H1 (cell line): ENCODE data around the gene UQCC3. TPM values are rescaled to one million over a fixed set of nuclear protein-coding genes. Genes with fewer than 3 reads are reported as not detected.

ENCODE experiments used
- CTCF ChIA-PET: fragments of 300-600 bp; sonication (Branson Sonifier 250); formaldehyde crosslinking; loops from one replicate; lab custom pipeline; 2021; ENCODE audit not compliant: partially characterized antibody; lab: Charles Lee
- POLR2A ChIA-PET: fragments of 300-600 bp; sonication (Branson Sonifier 250); formaldehyde crosslinking; loops from one replicate; lab custom pipeline; 2021; ENCODE audit warnings: inconsistent platforms; ENCODE audit not compliant: partially characterized antibody; lab: Charles Lee
- DNase-seq, 2 experiments: peaks; one replicate each; pipeline versions ENCODE4 v3.0.0 to v3.0.0-alpha.2; 2010 to 2022; ENCODE audit warnings: low spot score in 2 of 2, low read depth in 1 of 2, mixed read lengths in 1 of 2
- FAIRE-seq: peaks from 2 replicates; lab custom pipeline; 2011; peaks lifted over from hg19 to GRCh38; lab: Jason Lieb, UNC
- H2AFZ ChIP-seq: 2 replicates; pipeline ENCODE4 v1.8.1; 2012; ENCODE audit warnings: low read length, inconsistent platforms
- H2AK5ac ChIP-seq: 2 replicates; pipeline ENCODE4 v1.6.1; 2013; ENCODE audit warnings: low read depth, low read length
- H2BK120ac ChIP-seq: replicated peaks from 2 replicates; pipeline ENCODE3; 2013; ENCODE audit warnings: low read depth, low read length, inconsistent platforms
- H2BK12ac ChIP-seq: 2 replicates; pipeline ENCODE4 v1.6.1; 2013; ENCODE audit warnings: low read depth, low read length
- H2BK15ac ChIP-seq: 2 replicates; pipeline ENCODE4 v1.6.1; 2013; ENCODE audit warnings: low read length
- H2BK20ac ChIP-seq: 2 replicates; pipeline ENCODE4 v1.6.1; 2013; ENCODE audit warnings: low read length
- H2BK5ac ChIP-seq: 2 replicates; pipeline ENCODE4 v1.6.1; 2013; ENCODE audit warnings: low read depth, low read length
- H3K14ac ChIP-seq: 2 replicates; pipeline ENCODE4 v1.6.1; 2013; ENCODE audit warnings: inconsistent platforms; ENCODE audit not compliant: insufficient read length
- H3K18ac ChIP-seq: 2 replicates; pipeline ENCODE4 v1.6.1; 2013; ENCODE audit warnings: low read length; ENCODE audit errors: extremely low read depth
- H3K23ac ChIP-seq: 2 replicates; pipeline ENCODE4 v1.6.1; 2013; ENCODE audit warnings: inconsistent platforms; ENCODE audit not compliant: insufficient read length
- H3K23me2 ChIP-seq: 2 replicates; pipeline ENCODE4 v1.6.1; 2013; ENCODE audit warnings: low read depth, low read length
- H3K27ac ChIP-seq: 2 replicates; pipeline ENCODE4 v1.6.1; 2011; ENCODE audit warnings: low read depth, low read length, inconsistent platforms
- H3K27me3 ChIP-seq, 4 experiments: replicated peaks in 1 of 4; 1 replicate in 1 of 4; 2 replicates in 3 of 4; pipeline versions ENCODE4 v1.6.1 to v1.8.1; 2011 to 2013; ENCODE audit warnings: low read length in 3 of 4, mild to moderate bottlenecking in 3 of 4, inconsistent platforms in 2 of 4, mixed read lengths in 2 of 4, moderate library complexity in 1 of 4; ENCODE audit not compliant: control insufficient read depth in 3 of 4, insufficient read depth in 3 of 4; ENCODE audit errors: extremely low read depth in 1 of 4
- H3K36me3 ChIP-seq, 4 experiments: 2 replicates each; pipeline versions ENCODE4 v1.6.1 to v1.8.1; 2011 to 2013; ENCODE audit warnings: mild to moderate bottlenecking in 4 of 4, low read length in 3 of 4, moderate library complexity in 2 of 4, control low read depth in 1 of 4, inconsistent platforms in 1 of 4; ENCODE audit not compliant: insufficient read depth in 4 of 4, control insufficient read depth in 2 of 4
- H3K4ac ChIP-seq: replicated peaks from 2 replicates; pipeline ENCODE3; 2013; ENCODE audit warnings: low read length, low read depth, mixed read lengths, inconsistent platforms; ENCODE audit not compliant: insufficient read length
- H3K4me1 ChIP-seq, 4 experiments: replicated peaks in 1 of 4; 1 replicate in 1 of 4; 2 replicates in 3 of 4; pipeline versions ENCODE4 v1.6.1 to v1.8.1; 2011 to 2013; ENCODE audit warnings: low read length in 3 of 4, inconsistent platforms in 2 of 4, mixed read lengths in 1 of 4; ENCODE audit not compliant: insufficient read depth in 4 of 4, control insufficient read depth in 3 of 4
- H3K4me2 ChIP-seq, 2 experiments: 2 replicates each; pipeline versions ENCODE4 v1.6.1 to v1.8.1; 2011 to 2013; ENCODE audit warnings: low read depth in 2 of 2, low read length in 2 of 2, control low read depth in 1 of 2, inconsistent platforms in 1 of 2, mild to moderate bottlenecking in 1 of 2; ENCODE audit not compliant: insufficient read depth in 1 of 2
- H3K4me3 ChIP-seq, 4 experiments: fragments of 200-600, 300-600 bp in 1 of 4; sonication (generic), shearing (Covaris generic), sonication (Bioruptor Twin) in 1 of 4; 2 replicates each; pipeline versions ENCODE4 v1.5.1 to v1.8.1; 2011 to 2016; ENCODE audit warnings: low read length in 4 of 4, low read depth in 3 of 4, control low read depth in 2 of 4, inconsistent platforms in 2 of 4, mild to moderate bottlenecking in 2 of 4, mixed read lengths in 1 of 4, moderate library complexity in 1 of 4; ENCODE audit not compliant: insufficient read depth in 2 of 4; ENCODE audit errors: extremely low read depth in 1 of 4
- H3K56ac ChIP-seq: replicated peaks from 2 replicates; pipeline ENCODE3; 2013; ENCODE audit warnings: low read depth, mild to moderate bottlenecking, mixed read lengths, low read length, inconsistent platforms; ENCODE audit not compliant: insufficient read length
- H3K79me1 ChIP-seq: 2 replicates; pipeline ENCODE4 v1.6.1; 2013; ENCODE audit warnings: low read depth, low read length, control low read depth
- H3K79me2 ChIP-seq, 2 experiments: 2 replicates each; pipeline versions ENCODE4 v1.6.1 to v1.8.1; 2012 to 2013; ENCODE audit warnings: low read length in 2 of 2, mild to moderate bottlenecking in 2 of 2, inconsistent platforms in 1 of 2; ENCODE audit not compliant: insufficient read depth in 2 of 2, control insufficient read depth in 1 of 2
- H3K9ac ChIP-seq, 4 experiments: replicated peaks in 1 of 4; 1 replicate in 1 of 4; 2 replicates in 3 of 4; pipeline versions ENCODE4 v1.6.1 to v1.8.1; 2011 to 2013; ENCODE audit warnings: low read depth in 3 of 4, low read length in 3 of 4, control low read depth in 2 of 4, mild to moderate bottlenecking in 2 of 4, moderate library complexity in 2 of 4, inconsistent platforms in 1 of 4; ENCODE audit errors: extremely low read depth in 1 of 4
- H3K9me3 ChIP-seq, 2 experiments: 2 replicates each; pipeline versions ENCODE4 v1.6.1 to v1.8.1; 2012 to 2013; ENCODE audit warnings: mild to moderate bottlenecking in 2 of 2, moderate library complexity in 2 of 2, control low read depth in 1 of 2, inconsistent platforms in 1 of 2, low read depth in 1 of 2, low read length in 1 of 2, mixed read lengths in 1 of 2; ENCODE audit not compliant: insufficient read depth in 2 of 2
- H4K20me1 ChIP-seq, 2 experiments: replicated peaks in 1 of 2; 2 replicates each; pipeline versions ENCODE3 to v1.8.1; 2011 to 2013; ENCODE audit warnings: inconsistent platforms in 2 of 2, low read length in 2 of 2, mild to moderate bottlenecking in 1 of 2; ENCODE audit not compliant: insufficient read depth in 2 of 2, control insufficient read depth in 1 of 2
- H4K5ac ChIP-seq: 2 replicates; pipeline ENCODE4 v1.6.1; 2013; ENCODE audit warnings: low read length, low read depth, mixed read lengths, inconsistent platforms; ENCODE audit not compliant: insufficient read length
- H4K8ac ChIP-seq: 2 replicates; pipeline ENCODE4 v1.8.0; 2013; ENCODE audit warnings: mild to moderate bottlenecking, moderate library complexity, low read length, inconsistent platforms; ENCODE audit not compliant: insufficient read depth; ENCODE audit errors: extremely low read depth
- H4K91ac ChIP-seq: replicated peaks from 2 replicates; pipeline ENCODE3; 2013; ENCODE audit warnings: low read length, mixed read lengths, inconsistent platforms; ENCODE audit not compliant: insufficient read length
- CEBPB ChIP-seq: IDR thresholded peaks from 2 replicates; pipeline ENCODE4 v1.6.1; 2012; ENCODE audit warnings: low read depth, low read length
- CREB1 ChIP-seq: IDR thresholded peaks from 2 replicates; pipeline ENCODE4 v1.6.1; 2012; ENCODE audit warnings: inconsistent platforms
- EZH2 ChIP-seq: fragments of 200-600 bp; sonication (generic); IDR thresholded peaks from 2 replicates; pipeline ENCODE4 v1.7.1; 2012; ENCODE audit warnings: low read depth, mild to moderate bottlenecking, moderate library complexity, low read length, inconsistent platforms; ENCODE audit not compliant: severe bottlenecking
- MAX ChIP-seq: IDR thresholded peaks from 2 replicates; pipeline ENCODE4 v1.6.1; 2012; ENCODE audit warnings: inconsistent platforms
- NANOG ChIP-seq: IDR thresholded peaks from 2 replicates; pipeline ENCODE4 v1.6.1; 2011; ENCODE audit warnings: low read length, low read depth, mild to moderate bottlenecking, inconsistent platforms; ENCODE audit not compliant: insufficient read depth, poor library complexity, severe bottlenecking
- POU5F1 ChIP-seq: IDR thresholded peaks from 2 replicates; pipeline ENCODE4 v1.6.1; 2011; ENCODE audit warnings: low read depth, mild to moderate bottlenecking, low read length, moderate library complexity
- RXRA ChIP-seq: IDR thresholded peaks from 2 replicates; pipeline ENCODE4 v1.6.1; 2011; ENCODE audit warnings: low read depth, mild to moderate bottlenecking, low read length, moderate library complexity; ENCODE audit not compliant: insufficient read depth
- SAP30 ChIP-seq: fragments of 300-600 bp; sonication (generic); IDR thresholded peaks from 2 replicates; pipeline ENCODE4 v1.7.1; 2012; ENCODE audit warnings: low read length, moderate library complexity, mild to moderate bottlenecking, inconsistent platforms; ENCODE audit not compliant: insufficient read depth, insufficient replicate concordance
- SIN3A ChIP-seq, 2 experiments: IDR thresholded peaks in 1 of 2; conservative IDR thresholded peaks in 1 of 2; 2 replicates each; pipeline ENCODE4 v1.6.1; 2011 to 2012; ENCODE audit warnings: low read length in 2 of 2, improper control_type of control experiment in 1 of 2, low read depth in 1 of 2, mild to moderate bottlenecking in 1 of 2
- TAF1 ChIP-seq: IDR thresholded peaks from 2 replicates; pipeline ENCODE4 v1.6.1; 2011; ENCODE audit warnings: mild to moderate bottlenecking, low read depth, low read length
- TBP ChIP-seq: IDR thresholded peaks from 2 replicates; pipeline ENCODE4 v1.6.1; 2011; ENCODE audit warnings: low read depth, low read length, improper control_type of control experiment
- ZNF274 ChIP-seq: IDR thresholded peaks from 2 replicates; pipeline ENCODE4 v1.7.0; 2012; ENCODE audit warnings: low read length, borderline replicate concordance; ENCODE audit errors: extremely low read depth
- WGBS, 2 experiments: shearing (Covaris generic) in 1 of 2; methylation state at CpG; one replicate each; pipeline versions ENCODE4 v1.1.6 to v1.1.7; 2013 to 2015; ENCODE audit warnings: low lambda C conversion rate in 2 of 2, mixed read lengths in 2 of 2, inconsistent platforms in 1 of 2, low coverage in 1 of 2, missing lambda C conversion rate in 1 of 2; ENCODE audit not compliant: insufficient replicate concordance in 2 of 2, insufficient coverage in 1 of 2, insufficient read length in 1 of 2; ENCODE audit errors: extremely low coverage in 1 of 2, missing lambda C conversion rate in 1 of 2; 5-methylcytosine and 5-hydroxymethylcytosine counted together
- polyA plus RNA-seq, 7 experiments: library from polyadenylated mRNA; depleted of rRNA in 3 of 7; stranded (reverse) in 5 of 7; unstranded in 2 of 7; fragments of >200 nt in 5 of 7; fragments of 200-250 nt in 2 of 7; gene quantifications; 1 replicate in 5 of 7; 2 replicates in 1 of 7; 4 replicates in 1 of 7; pipeline versions ENCODE4 v1.2.1 to v1.2.3, GENCODE V29; 2011 to 2013; ENCODE audit warnings: missing spikeins in 2 of 7, mixed read lengths in 2 of 7
- total RNA-seq: library from RNA; stranded (reverse); fragmentation: NEBNext Ultra II Directional; extraction: Animal tissue kit (Norgen Biotek cat#: 25700); gene quantifications from 2 replicates; pipeline ENCODE4 v1.2.1, GENCODE V29; 2021

The UQCC3 gene
- total and polyA plus RNA-seq, 2 of the 8 experiments (the other 6 are each of a cell fraction or from before 2014, with no cell fraction given), result 14.2 to 15.7 TPM

- Histone ChIP-seq H4K91ac (no peak overlapping the region), H3K27ac (peak overlapping the region; percentile 46; the same call in 1 of the 2 replicates), H2BK20ac (no peak overlapping the region), H3K36me3 (peaks cover 17 to 26% (median 22%) of the 10 kb centered on the region in 4 experiments), H4K5ac (no peak overlapping the region), H4K8ac (no peak overlapping the region), H2BK120ac (no peak overlapping the region), H3K79me2 (no peaks in the 10 kb centered on the region), H3K4me1 (peaks cover 0 to 5% (median 0%) of the 10 kb centered on the region in 4 experiments; a peak in 1 of 7 replicates), H2AFZ (no peak overlapping the region), H3K79me1 (no peaks in the 10 kb centered on the region), H3K23me2 (peaks cover 4% of the 10 kb centered on the region; the same call in 1 of the 2 replicates), H3K56ac (no peak overlapping the region), H3K23ac (no peak overlapping the region), H3K4ac (no peak overlapping the region), H3K27me3 (no peaks in the 10 kb centered on the region), H2BK5ac (no peak overlapping the region), H2AK5ac (no peak overlapping the region), H3K4me2 (peak overlapping the region; percentile 59 to 66), H3K9me3 (no peaks in the 10 kb centered on the region), H3K14ac (no peak overlapping the region), H2BK15ac (no peak overlapping the region), H3K18ac (no peak overlapping the region), H3K9ac (no peak overlapping the region; a peak in 1 of 7 replicates), H2BK12ac (no peak overlapping the region), H3K4me3 (peak overlapping the region in 3 of 4 experiments; percentile 18 to 80 (median 23); a peak in 4 of 8 replicates), H4K20me1 (peaks cover 0 to 3% of the 10 kb centered on the region in 2 experiments)
- no peak for DNase-seq
- ChIA-PET POLR2A (interaction anchor here (0.6 to 8.6 kb wide), 28 partner anchors 9 to 233 kb away, joined by 3 to 83 read pairs (median 6); partner anchors contain the start of genes BSCL2, C11orf98, CSKMT and EEF1G), CTCF (interaction anchor here (0.7 to 3.5 kb wide), 9 partner anchors 12 to 824 kb away, joined by 3 to 25 read pairs (median 4); partner anchors contain the start of genes C11orf98 and CSKMT)
- 94% methylated on average over 7 of the region's 7 CpGs; no CpG with 5 or more reads in 1 of the 2 experiments for WGBS, 2 experiments
- FAIRE-seq, result no peak
- TF ChIP-seq CREB1 (no peak), ZNF274 (no peak), POU5F1 (no peak), SIN3A (conservative IDR thresholded peaks at IDR 0.05 in 1 of 2, IDR thresholded peaks at IDR 0.05 in 1 of 2; ENCODE audit: low read depth in 1 of 2, low read length in 2 of 2) (no peak), RXRA (no peak), MAX (no peak), TAF1 (no peak), NANOG (no peak), CEBPB (no peak), TBP (no peak), SAP30 (no peak), EZH2 (no peak)
These were observed 48.9 kb upstream of the UQCC3 start for GRCh38 chr11:62622476-62623089.
